ENCODE data around the gene THNSL1.
A peak's percentile ranks its signal among the peaks of the same experiment; 100 is the strongest.
"Not testable (repeated sequence)": the region's sequence is repeated elsewhere in the genome, so short reads cannot be mapped to it uniquely, and the experiment has no call there.

THNSL1 gene

DNA sequence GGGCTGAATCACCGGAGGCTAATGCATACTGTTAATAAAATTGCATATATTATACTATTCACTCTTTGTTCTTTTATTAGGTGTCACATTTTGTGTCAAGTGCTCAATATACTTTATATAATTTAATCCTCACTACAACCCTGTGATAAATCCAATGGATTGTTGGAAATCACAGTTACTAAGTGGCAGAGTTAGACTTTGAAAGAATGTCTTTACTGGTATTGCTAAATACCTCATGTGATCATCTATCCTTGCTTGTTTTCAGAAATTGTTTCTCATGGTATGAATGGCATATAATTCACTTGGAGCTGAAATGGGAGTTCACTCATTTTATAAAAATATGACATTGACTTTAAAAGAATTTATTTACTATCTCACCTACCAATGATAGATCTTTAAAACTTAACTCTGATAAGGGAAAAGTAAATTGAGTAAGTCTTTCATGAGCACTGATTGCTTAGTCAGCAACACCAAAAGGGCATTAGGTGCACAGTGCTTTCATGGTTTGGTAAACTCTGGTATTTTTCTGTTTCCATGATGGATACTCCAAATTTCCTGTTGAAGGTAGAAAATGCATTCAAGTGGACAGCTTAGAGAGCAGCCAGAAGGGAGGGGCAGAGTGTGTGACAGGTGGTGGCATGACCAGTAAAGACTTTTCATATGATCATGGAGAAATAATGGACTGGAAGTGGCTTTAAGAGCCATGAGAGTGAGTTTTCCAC is 23.0 kb upstream of the THNSL1 start:
- no peak for DNase-seq (ENCODE audit: low spot score)
- ChIA-PET POLR2A (ENCODE audit: low non-redundant PET) (no interaction called here), CTCF (interaction anchor here (1.4 kb wide), 1 partner anchor 350 kb away, joined by 3 read pairs; no protein-coding TSS in a partner anchor)
- TF ChIP-seq, protein P1, sequence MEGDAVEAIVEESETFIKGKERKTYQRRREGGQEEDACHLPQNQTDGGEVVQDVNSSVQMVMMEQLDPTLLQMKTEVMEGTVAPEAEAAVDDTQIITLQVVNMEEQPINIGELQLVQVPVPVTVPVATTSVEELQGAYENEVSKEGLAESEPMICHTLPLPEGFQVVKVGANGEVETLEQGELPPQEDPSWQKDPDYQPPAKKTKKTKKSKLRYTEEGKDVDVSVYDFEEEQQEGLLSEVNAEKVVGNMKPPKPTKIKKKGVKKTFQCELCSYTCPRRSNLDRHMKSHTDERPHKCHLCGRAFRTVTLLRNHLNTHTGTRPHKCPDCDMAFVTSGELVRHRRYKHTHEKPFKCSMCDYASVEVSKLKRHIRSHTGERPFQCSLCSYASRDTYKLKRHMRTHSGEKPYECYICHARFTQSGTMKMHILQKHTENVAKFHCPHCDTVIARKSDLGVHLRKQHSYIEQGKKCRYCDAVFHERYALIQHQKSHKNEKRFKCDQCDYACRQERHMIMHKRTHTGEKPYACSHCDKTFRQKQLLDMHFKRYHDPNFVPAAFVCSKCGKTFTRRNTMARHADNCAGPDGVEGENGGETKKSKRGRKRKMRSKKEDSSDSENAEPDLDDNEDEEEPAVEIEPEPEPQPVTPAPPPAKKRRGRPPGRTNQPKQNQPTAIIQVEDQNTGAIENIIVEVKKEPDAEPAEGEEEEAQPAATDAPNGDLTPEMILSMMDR (conservative IDR thresholded peaks at IDR 0.05; ENCODE audit: low read depth), result no peak
- no peak overlapping the region for H3K27ac ChIP-seq

DNA sequence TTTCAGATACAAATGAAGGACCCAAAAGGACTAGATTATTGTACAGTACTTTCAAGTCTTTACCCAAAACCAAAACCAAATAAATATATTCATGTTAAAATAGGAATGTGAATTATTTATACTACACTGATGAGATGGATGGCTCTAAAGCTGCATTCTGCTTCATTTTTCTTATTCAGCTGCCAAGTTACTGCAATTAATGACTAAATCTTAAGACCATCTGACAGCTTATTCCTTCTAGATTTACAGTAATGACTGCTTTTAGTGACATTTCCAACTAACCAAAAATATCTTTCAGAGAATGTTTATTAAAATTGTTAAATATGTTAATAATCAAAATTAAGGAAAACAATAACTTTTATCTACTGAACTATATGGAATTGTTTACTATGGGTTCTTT is 21.3 kb upstream of the THNSL1 start:
- TF ChIP-seq, protein P1 (conservative IDR thresholded peaks at IDR 0.05; ENCODE audit: low read depth), result no peak
- H3K27ac ChIP-seq, result no peak overlapping the region
- POLR2A ChIA-PET (ENCODE audit: low non-redundant PET), result no interaction called here
- no peak for DNase-seq (ENCODE audit: low spot score)
- CTCF ChIA-PET, result interaction anchor here (1.1 kb wide), 1 partner anchor 86 kb away, joined by 3 read pairs; no protein-coding TSS in a partner anchor

DNA sequence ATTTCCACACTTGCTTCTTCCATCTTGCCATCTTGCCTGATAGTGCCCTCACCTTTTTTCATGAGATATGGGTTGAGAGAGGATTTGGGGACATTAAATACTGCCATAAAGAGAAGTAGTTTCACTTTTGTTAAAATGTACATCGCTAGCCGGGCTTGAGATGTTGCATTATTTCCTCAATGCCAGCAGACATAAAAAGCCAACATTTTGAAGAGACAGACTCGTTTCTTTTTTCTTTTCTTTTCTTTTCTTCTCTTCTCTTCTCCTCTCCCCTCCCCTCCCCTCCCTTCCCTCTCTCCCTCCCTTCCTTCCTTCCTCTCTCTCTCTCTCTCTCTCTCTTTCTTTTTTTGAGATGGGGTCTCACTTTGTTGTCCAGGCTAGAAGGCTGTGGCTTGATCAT is 18.4 kb upstream of the THNSL1 start:
- ChIA-PET CTCF (interaction anchor here (0.7 kb wide), 1 partner anchor 999 kb away, joined by 3 read pairs; no protein-coding TSS in a partner anchor), POLR2A (ENCODE audit: low non-redundant PET) (no interaction called here)
- H3K27ac ChIP-seq, result no peak overlapping the region
- TF ChIP-seq, protein P1 (conservative IDR thresholded peaks at IDR 0.05; ENCODE audit: low read depth), result no peak
- DNase-seq (ENCODE audit: low spot score), result no peak

DNA sequence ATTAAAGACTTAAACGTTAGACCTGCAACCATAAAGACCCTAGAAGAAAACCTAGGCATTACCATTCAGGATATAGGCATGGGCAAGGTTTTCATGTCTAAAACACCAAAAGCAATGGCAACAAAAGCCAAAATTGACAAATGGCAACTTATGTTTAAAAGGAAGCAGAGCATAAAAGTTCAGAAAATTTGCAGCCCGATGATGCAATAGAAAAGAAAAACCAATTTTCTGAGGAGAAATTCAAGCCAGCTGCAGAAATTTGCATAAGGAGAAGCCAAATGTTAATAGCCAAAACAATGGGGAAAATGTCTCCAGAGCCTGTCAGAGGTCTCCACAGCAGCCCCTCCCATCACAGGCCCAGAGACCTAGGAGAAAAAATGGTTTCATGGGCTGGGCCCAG is 4.8 kb upstream of the THNSL1 start:
- CTCF ChIA-PET; POLR2A ChIA-PET (ENCODE audit: low non-redundant PET); DNase-seq (ENCODE audit: low spot score); H3K27ac ChIP-seq: not testable (repeated sequence)

DNA sequence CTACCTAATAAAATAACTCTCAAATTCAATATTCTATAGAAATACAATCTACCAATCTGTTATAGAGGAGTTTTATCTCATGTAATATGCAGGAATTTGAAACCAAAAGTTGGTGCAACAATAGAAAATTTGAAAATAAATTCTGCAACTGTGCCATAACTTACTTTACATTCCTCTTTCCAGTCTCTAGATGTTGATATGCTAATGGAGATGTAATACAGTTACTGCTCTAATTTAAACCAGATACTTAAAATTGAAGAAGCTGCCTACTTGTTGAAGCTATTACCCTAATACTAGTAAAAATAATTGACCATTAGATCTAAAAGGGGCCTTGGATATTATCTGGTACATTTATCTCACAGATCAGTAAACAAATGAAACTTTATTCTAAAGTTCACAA is 1.8 kb upstream of the THNSL1 start:
- POLR2A ChIA-PET (ENCODE audit: low non-redundant PET), result no interaction called here
- no peak for DNase-seq (ENCODE audit: low spot score)
- no peak overlapping the region for H3K27ac ChIP-seq
- TF ChIP-seq, protein P1 (conservative IDR thresholded peaks at IDR 0.05; ENCODE audit: low read depth), result no peak
- CTCF ChIA-PET, result no interaction called here

DNA sequence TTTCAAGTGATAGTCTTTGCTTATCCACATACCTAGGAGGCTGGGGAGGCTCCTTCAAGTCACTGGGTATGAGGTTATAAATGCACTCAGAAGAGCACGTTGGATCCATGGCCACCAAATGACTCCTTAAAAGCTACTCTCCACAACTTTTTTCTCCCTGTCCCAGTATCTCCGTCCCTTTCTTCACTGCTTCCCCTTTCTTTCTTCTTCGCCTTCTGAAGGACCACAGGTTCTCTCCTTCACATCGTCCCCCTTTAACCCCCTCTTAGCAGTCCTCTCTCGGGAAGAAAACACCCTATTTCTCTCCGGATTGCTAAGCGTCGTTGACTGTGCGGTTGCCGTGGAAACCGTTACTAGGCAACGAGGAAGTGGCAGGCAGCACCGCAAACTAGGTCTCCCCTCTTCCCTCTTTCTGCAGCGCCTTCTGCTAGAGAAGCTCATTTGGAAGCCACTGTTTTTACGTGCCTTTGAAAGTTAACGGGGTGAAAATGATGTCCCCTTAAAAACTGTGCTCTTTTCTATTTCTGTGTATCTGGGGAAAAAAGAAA is 510 bp upstream of the THNSL1 start, which contains the start of gene ENKUR:
ENKUR (minus strand) TSS at position 331 of the 548 bp plus-strand sequence; CDS start at position 109, 222 bp downstream.
- TF ChIP-seq, protein P1 (conservative IDR thresholded peaks at IDR 0.05; ENCODE audit: low read depth), result no peak
- ChIA-PET CTCF (interaction anchor here (0.5 to 0.8 kb wide), 3 partner anchors 147 to 1653 kb away, joined by 3 to 5 read pairs (median 4); no protein-coding TSS in a partner anchor), POLR2A (ENCODE audit: low non-redundant PET) (interaction anchor here (0.8 kb wide), 2 partner anchors 52 to 65 kb away, joined by 3 to 4 read pairs; no protein-coding TSS in a partner anchor)
- peak; percentile 84 for DNase-seq (ENCODE audit: low spot score)
- H3K27ac ChIP-seq, result peak within 1 kb of the TSS; percentile 97

DNA sequence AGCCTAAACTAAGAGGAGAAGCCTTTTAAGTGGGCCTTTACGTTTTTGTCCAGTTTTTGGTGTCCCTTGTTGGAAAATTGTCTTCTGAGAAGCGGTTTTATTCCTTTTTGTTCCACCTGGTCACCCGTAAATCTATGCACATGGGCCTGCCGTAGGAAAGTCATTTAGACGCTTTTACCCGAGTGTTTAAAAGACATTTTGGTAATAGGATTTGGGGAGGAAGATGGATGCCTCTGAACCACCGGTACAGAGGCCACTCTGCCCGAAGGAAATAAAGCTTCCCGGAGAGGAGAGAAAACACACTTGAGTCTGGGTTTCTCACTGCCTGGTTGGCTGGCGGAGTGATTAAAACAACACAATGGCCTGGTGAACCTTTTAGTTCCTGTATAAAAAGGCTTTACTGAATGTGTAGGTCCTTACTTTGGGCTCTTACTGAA is 760 bp downstream of the THNSL1 start:
- TF ChIP-seq, protein P1 (conservative IDR thresholded peaks at IDR 0.05; ENCODE audit: low read depth), result no peak
- ChIA-PET CTCF (no interaction called here), POLR2A (ENCODE audit: low non-redundant PET) (no interaction called here)
- peak; percentile 22 for DNase-seq (ENCODE audit: low spot score)
- H3K27ac ChIP-seq, result peak overlapping the region; percentile 97

Measured in RWPE1 (cell line).